K562 (cell line): ENCODE data around the gene BNIP5. TPM values are rescaled to one million over a fixed set of nuclear protein-coding genes. Genes with fewer than 3 reads are reported as not detected.

Source experiments
- CEBPG ChIP-seq, 3 experiments: fragments of 200-800 bp in 1 of 3; sonication (Bioruptor generic) in 1 of 3; sonication (generic) in 1 of 3; formaldehyde crosslinking in 1 of 3; IDR thresholded peaks in 2 of 3; conservative IDR thresholded peaks in 1 of 3; 2 replicates each; pipeline versions ENCODE4 v1.6.1 to v1.8.0; 2016 to 2022; ENCODE audit warnings: missing compliant biosample characterization in 2 of 3, missing genetic modification characterization in 2 of 3, mild to moderate bottlenecking in 1 of 3, missing genetic modification reagents in 1 of 3
- FOXA1 ChIP-seq: fragments of 450-650 bp; IDR thresholded peaks from 2 replicates; pipeline ENCODE4 v1.6.1; 2016; ENCODE audit warnings: mild to moderate bottlenecking, borderline replicate concordance
- MTA3 ChIP-seq: fragments of 450-650 bp; formaldehyde crosslinking; IDR thresholded peaks from 2 replicates; pipeline ENCODE4 v1.6.1; 2017; ENCODE audit warnings: mild to moderate bottlenecking, borderline replicate concordance
- NR3C1 ChIP-seq: sonication (generic); formaldehyde crosslinking; IDR thresholded peaks from 2 replicates; pipeline ENCODE4 v1.8.1; 2022; ENCODE audit warnings: missing genetic modification reagents
- POLR2H ChIP-seq: IDR thresholded peaks from 2 replicates; pipeline ENCODE4 v1.6.1; 2016; ENCODE audit warnings: missing genetic modification characterization, low read depth, mild to moderate bottlenecking, control low read depth, missing compliant biosample characterization, moderate library complexity
- U2AF1 ChIP-seq: fragments of 200-400 bp; formaldehyde crosslinking; optimal IDR thresholded peaks from 2 replicates; pipeline ENCODE3; 2017; ENCODE audit warnings: mild to moderate bottlenecking, low read depth, low read length, moderate library complexity
- polyA plus RNA-seq, 8 experiments: library from polyadenylated mRNA; depleted of rRNA in 4 of 8; stranded (reverse) in 5 of 8; unstranded in 3 of 8; fragments of >200 nt; fragmentation: Nextera tagmentation in 2 of 8; fragmentation: Illumina TruSeq in 1 of 8; extraction: Ambion mirVana in 2 of 8; extraction: Trizol in 1 of 8; gene quantifications; 2 replicates each; pipeline versions ENCODE4 v1.2.1 to v1.2.3, GENCODE V29; 2011 to 2014; ENCODE audit warnings: inconsistent platforms in 1 of 8, missing spikeins in 1 of 8
- total RNA-seq, 7 experiments: library from RNA; depleted of rRNA in 6 of 7; stranded (reverse); fragments of >200 nt in 6 of 7; fragmentation: Illumina TruSeq in 2 of 7; extraction: Trizol in 2 of 7; gene quantifications; 2 replicates each; pipeline versions ENCODE4 v1.2.1 to v1.2.3, GENCODE V29; 2011 to 2021; ENCODE audit warnings: low replicate concordance in 1 of 7
- TF ChIP-seq, protein P1 (sequence below): fragments of 250-450 bp; sonication (Bioruptor Pico); IDR thresholded peaks from 2 replicates; pipeline ENCODE4 v1.8.0; 2021; ENCODE audit warnings: moderate library complexity, mild to moderate bottlenecking, inconsistent platforms
- TF ChIP-seq, protein P2 (sequence below): fragments of 200-800 bp; sonication (Bioruptor generic); IDR thresholded peaks from 2 replicates; pipeline ENCODE4 v1.6.1; 2017; ENCODE audit warnings: missing genetic modification characterization, missing compliant biosample characterization
- TF ChIP-seq, protein P3 (sequence below): fragments of 250-450 bp; sonication (Bioruptor Pico); IDR thresholded peaks from 2 replicates; pipeline ENCODE4 v1.4.0; 2020; ENCODE audit warnings: mild to moderate bottlenecking
- TF ChIP-seq, protein P4 (sequence below), 2 experiments: fragments of 450-650 bp; IDR thresholded peaks; 2 replicates each; pipeline ENCODE4 v1.6.1; 2016; ENCODE audit warnings: mild to moderate bottlenecking in 2 of 2, borderline replicate concordance in 1 of 2, low read depth in 1 of 2, moderate library complexity in 1 of 2

BNIP5 gene
- total and polyA plus RNA-seq, 9 of the 15 experiments (the other 6 are each of a cell fraction or from before 2014, with no cell fraction given): not detected

DNA sequence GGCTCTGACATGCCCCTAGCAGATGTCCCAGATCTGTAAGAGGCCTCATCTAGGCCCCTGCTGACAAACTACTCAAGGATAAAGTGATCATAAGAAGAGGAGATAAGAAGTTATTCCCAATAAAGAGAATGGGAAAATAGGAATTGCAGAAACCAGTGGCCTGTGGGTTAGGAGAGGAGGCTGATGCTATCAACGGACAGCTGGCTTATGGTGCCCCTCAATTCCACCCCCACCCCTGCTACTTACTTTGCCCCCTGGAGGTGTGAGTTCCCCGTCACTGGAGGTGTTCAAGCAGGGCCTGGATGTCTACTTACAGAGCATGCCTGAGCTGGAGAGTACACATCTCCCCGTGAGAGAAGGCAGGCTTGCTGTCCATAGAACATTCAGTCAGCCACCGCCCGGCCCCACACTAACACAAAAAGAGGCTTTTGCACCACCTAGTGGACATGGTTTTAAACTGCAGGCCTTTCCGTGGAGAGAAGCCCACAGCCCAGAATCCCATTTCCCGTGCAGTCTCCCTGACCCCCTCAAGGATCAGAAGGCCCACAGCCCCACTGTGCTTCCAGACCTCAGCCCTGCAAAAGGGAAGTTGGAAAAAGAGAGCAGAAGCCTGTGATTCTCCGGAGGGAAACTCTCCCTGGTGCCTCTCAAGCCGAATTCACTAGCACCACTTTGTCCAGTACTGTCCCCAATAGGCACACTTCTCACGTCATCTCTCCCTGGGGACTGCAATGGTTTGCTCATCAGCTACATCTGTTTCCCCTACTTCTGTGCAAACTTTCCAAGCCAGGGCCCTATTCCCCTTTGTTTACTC, 23.8 kb upstream of the BNIP5 start (continued):
- TF ChIP-seq, protein P1, sequence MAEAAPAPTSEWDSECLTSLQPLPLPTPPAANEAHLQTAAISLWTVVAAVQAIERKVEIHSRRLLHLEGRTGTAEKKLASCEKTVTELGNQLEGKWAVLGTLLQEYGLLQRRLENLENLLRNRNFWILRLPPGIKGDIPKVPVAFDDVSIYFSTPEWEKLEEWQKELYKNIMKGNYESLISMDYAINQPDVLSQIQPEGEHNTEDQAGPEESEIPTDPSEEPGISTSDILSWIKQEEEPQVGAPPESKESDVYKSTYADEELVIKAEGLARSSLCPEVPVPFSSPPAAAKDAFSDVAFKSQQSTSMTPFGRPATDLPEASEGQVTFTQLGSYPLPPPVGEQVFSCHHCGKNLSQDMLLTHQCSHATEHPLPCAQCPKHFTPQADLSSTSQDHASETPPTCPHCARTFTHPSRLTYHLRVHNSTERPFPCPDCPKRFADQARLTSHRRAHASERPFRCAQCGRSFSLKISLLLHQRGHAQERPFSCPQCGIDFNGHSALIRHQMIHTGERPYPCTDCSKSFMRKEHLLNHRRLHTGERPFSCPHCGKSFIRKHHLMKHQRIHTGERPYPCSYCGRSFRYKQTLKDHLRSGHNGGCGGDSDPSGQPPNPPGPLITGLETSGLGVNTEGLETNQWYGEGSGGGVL: no peak
- no peak for TF ChIP-seq POLR2H
- no peak for TF ChIP-seq U2AF1
- no peak for TF ChIP-seq CEBPG (CRISPR knock-in tag; IDR thresholded peaks at IDR 0.05)
- TF ChIP-seq CEBPG (tag; conservative IDR thresholded peaks at IDR 0.05 in 1 of 2, IDR thresholded peaks at IDR 0.05 in 1 of 2): no peak
- TF ChIP-seq, protein P2, sequence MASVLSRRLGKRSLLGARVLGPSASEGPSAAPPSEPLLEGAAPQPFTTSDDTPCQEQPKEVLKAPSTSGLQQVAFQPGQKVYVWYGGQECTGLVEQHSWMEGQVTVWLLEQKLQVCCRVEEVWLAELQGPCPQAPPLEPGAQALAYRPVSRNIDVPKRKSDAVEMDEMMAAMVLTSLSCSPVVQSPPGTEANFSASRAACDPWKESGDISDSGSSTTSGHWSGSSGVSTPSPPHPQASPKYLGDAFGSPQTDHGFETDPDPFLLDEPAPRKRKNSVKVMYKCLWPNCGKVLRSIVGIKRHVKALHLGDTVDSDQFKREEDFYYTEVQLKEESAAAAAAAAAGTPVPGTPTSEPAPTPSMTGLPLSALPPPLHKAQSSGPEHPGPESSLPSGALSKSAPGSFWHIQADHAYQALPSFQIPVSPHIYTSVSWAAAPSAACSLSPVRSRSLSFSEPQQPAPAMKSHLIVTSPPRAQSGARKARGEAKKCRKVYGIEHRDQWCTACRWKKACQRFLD (CRISPR knock-in tag): no peak
- TF ChIP-seq, protein P3, sequence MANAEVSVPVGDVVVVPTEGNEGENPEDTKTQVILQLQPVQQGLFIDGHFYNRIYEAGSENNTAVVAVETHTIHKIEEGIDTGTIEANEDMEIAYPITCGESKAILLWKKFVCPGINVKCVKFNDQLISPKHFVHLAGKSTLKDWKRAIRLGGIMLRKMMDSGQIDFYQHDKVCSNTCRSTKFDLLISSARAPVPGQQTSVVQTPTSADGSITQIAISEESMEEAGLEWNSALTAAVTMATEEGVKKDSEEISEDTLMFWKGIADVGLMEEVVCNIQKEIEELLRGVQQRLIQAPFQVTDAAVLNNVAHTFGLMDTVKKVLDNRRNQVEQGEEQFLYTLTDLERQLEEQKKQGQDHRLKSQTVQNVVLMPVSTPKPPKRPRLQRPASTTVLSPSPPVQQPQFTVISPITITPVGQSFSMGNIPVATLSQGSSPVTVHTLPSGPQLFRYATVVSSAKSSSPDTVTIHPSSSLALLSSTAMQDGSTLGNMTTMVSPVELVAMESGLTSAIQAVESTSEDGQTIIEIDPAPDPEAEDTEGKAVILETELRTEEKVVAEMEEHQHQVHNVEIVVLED (CRISPR knock-in tag): no peak
- no peak for TF ChIP-seq FOXA1
- TF ChIP-seq MTA3: 0 out of 2 replicates have a peak, but pooled peaks have one; percentile 15
- TF ChIP-seq NR3C1 (CRISPR knock-in tag): no peak
- TF ChIP-seq, protein P4, sequence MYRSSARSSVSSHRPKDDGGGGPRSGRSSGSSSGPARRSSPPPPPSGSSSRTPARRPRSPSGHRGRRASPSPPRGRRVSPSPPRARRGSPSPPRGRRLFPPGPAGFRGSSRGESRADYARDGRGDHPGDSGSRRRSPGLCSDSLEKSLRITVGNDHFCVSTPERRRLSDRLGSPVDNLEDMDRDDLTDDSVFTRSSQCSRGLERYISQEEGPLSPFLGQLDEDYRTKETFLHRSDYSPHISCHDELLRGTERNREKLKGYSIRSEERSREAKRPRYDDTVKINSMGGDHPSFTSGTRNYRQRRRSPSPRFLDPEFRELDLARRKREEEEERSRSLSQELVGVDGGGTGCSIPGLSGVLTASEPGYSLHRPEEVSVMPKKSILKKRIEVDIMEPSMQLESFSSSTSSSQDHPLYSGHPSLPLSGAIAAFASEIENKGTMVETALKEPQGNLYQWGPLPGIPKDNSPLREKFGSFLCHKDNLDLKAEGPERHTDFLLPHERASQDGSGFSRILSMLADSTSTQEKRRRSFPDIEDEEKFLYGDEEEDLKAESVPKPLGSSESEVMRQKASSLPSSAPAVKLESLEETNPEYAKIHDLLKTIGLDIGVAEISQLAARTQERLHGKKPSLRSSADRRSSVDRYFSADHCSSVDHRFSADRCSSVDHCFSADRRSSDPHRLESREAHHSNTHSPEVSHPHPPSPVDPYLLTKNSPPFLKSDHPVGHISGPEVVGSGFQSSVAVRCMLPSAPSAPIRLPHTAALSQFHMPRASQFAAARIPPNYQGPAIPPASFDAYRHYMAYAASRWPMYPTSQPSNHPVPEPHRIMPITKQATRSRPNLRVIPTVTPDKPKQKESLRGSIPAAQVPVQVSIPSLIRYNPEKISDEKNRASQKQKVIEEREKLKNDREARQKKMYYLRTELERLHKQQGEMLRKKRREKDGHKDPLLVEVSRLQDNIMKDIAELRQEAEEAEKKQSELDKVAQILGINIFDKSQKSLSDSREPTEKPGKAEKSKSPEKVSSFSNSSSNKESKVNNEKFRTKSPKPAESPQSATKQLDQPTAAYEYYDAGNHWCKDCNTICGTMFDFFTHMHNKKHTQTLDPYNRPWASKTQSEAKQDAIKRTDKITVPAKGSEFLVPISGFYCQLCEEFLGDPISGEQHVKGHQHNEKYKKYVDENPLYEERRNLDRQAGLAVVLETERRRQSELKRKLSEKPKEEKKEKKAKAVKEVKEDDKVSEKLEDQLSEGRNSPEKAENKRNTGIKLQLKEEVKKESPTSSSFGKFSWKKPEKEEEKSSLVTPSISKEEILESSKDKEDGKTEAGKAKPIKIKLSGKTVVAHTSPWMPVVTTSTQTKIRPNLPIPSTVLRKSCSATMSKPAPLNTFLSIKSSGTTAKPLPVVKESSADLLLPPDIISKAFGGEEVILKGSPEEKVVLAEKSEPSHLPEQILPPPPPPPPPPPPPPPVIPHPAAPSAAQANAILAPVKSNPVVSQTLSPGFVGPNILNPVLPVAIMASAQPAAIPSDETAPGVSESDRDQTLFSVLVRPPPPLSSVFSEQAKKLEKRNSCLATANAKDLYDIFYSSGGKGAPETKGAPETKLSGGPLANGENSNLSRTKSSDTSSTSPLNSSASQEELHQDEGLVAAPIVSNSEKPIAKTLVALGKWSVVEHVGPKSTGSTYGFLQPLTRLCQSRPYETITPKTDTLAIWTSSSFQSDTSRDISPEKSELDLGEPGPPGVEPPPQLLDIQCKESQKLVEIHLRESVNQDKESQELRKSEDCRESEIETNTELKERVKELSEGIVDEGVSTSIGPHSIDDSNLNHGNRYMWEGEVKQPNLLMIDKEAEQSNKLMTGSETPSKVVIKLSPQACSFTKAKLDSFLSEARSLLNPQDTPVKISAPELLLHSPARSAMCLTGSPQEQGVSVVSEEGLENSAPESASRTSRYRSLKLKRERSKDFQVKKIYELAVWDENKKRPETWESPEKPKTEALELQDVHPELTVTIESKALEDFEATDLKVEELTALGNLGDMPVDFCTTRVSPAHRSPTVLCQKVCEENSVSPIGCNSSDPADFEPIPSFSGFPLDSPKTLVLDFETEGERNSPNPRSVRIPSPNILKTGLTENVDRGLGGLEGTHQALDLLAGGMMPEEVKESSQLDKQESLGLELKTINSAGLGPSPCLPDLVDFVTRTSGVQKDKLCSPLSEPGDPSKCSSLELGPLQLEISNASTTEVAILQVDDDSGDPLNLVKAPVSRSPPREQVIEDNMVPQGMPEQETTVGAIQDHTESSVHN (IDR thresholded peaks at IDR 0.05; ENCODE audit: borderline replicate concordance in 1 of 2, low read depth in 1 of 2): no peak
